GM20000 (cell line): ENCODE data around the gene PPFIBP2.
A peak's percentile ranks its signal among the peaks of the same experiment; 100 is the strongest.

Experiments
- DNase-seq: peaks from one replicate; pipeline ENCODE4 v3.0.0; 2012; ENCODE audit warnings: low spot score
- CTCF ChIP-seq: IDR thresholded peaks from 2 replicates; pipeline ENCODE4 v1.5.1; 2012; ENCODE audit warnings: mild to moderate bottlenecking, control low read depth; ENCODE audit errors: extremely low read depth, missing control alignments

Gene PPFIBP2

DNA sequence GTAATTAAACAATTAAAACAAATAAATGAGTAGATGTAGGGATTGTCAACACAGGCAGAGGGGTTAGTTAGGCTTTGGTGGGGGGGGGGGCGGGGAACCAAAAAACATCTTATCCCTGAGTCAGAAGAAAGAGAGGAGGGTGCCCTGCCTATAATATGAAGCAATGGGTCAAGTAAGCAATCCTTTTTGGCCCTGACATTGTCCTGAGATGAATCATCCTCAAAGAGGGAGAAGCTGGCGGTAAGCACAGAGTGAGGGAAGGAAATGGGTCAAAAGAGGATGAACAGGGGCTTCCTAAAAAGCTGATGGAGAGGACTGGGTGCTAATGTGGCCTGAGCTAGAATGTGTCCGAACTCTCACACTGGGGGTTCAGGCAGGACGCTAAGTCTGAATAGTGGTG is 23.7 kb upstream of the PPFIBP2 start:
- TF ChIP-seq CTCF: no peak
- no peak for DNase-seq

GRCh38 chr11:7490535-7490934 is 23.3 kb upstream of the PPFIBP2 start:
- DNase-seq: no peak

GRCh38 chr11:7492253-7492652 is 21.5 kb upstream of the PPFIBP2 start:
- no peak for DNase-seq

More at GRCh38 chr11:7490535-7490934, 23.3 kb upstream of the PPFIBP2 start:
- TF ChIP-seq CTCF: no peak

DNA sequence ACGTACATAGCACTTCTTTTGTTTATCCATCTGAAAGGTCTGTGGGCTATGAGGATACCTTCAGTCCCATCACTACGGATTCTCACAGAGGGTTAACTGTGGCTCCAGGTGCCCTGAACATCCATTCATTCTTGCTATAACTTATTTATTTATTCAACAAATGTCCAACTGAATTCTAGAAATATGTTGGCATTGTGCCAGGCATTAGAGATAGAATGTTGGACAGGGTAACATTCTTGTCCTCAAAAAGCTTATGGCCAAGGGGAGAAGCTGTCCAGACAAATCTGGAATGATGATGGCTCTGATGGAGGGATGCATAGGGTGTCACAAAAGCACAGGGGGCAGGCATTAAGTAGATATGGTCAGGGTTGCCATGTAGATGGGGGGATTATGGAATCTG is 20.1 kb upstream of the PPFIBP2 start:
- TF ChIP-seq CTCF: no peak
- DNase-seq: no peak

More at GRCh38 chr11:7492253-7492652, 21.5 kb upstream of the PPFIBP2 start:
- TF ChIP-seq CTCF: no peak

- no peak for TF ChIP-seq CTCF
- no peak for DNase-seq
Observed at GRCh38 chr11:7494086-7494745, 19.6 kb upstream of the PPFIBP2 start.

DNA sequence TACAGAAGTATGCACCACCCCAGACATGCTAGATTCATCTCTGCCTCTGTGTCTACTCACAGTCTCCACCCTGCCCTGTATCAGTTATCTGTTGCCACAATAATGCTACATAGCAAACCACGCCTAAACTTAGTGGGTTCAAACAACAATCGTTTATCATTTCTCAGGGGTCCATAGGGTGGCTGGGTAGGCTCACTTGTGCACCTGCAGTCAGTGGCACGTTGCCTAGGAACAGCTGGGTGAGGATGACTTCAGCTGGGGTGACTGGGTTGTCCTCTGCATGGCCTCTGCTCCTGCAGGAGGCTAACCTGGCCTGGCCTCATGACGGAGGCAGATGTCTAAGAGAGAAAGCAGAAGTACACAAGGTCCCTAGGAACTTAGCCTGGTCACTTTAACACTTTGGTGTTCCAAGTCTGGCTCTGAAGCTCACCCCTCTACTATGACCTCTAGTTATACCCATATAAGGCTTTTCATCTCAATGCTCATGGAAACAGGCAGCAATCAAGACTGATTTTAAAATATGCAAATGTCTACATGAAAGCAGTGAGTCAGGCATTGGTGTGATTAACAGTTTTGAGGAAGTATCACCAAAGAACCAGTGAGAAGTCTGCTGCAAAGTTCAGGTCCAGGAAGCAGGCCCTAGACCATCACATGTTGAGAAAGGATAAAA is 17.8 kb upstream of the PPFIBP2 start:
- DNase-seq: peak; percentile 57
- no peak for TF ChIP-seq CTCF

DNA sequence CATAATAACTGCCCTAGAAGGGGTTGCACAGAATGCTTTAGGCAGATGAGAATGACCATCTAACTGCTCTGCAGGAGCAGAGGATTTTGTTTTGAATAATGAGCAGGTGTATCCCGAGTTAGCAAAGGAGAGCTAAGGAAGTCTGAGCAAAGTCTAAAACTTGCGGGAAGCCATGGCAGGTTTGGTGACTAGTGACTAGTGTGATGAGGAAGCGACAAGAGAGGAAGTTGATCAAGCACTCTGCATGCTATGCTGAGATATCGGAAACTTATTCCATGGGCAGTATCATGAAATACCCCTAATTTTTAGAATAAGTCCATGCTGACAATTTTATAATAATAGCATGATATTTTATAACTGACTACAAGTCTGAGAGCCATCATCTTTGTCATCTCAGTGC is 15.6 kb upstream of the PPFIBP2 start:
- no peak for TF ChIP-seq CTCF
- no peak for DNase-seq
